Tibial nerve (tissue), 3 donors: Measurements from ENCODE around the gene ETV4.

Source experiments
- CTCF ChIP-seq, 5 experiments: fragments of 200-600 bp in 3 of 5; fragments of 450-650 bp in 2 of 5; sonication (generic) in 3 of 5; IDR thresholded peaks; one replicate each; pipeline ENCODE4 v1.5.1; 2016 to 2019; ENCODE audit warnings: antibody characterized with exemption in 5 of 5, mild to moderate bottlenecking in 3 of 5, moderate library complexity in 2 of 5
- POLR2A ChIP-seq, 2 donors: fragments of 450-650 bp; IDR thresholded peaks; one replicate each; pipeline ENCODE4 v1.6.1; 2017; ENCODE audit warnings: antibody characterized with exemption in 2 of 2, mild to moderate bottlenecking in 2 of 2, moderate library complexity in 2 of 2

- TF ChIP-seq POLR2A (IDR thresholded peaks at IDR 0.05) (no peak), CTCF (IDR thresholded peaks at IDR 0.05) (no peak)
These were observed 24.8 kb downstream of the ETV4 start for GRCh38 chr17:43521389-43521788.
